NB4 (cell line): ENCODE measurements around the gene TSPYL6.
"Not testable (repeated sequence)": the region's sequence is repeated elsewhere in the genome, so short reads cannot be mapped to it uniquely, and the experiment has no call there.

ENCODE experiments used
- DNase-seq: peaks from one replicate; pipeline ENCODE4 v3.0.0; 2010; ENCODE audit warnings: low read depth
- H3K4me3 ChIP-seq: one replicate; pipeline ENCODE4 v1.5.1; 2011; ENCODE audit warnings: mild to moderate bottlenecking, low read depth, low read length, moderate library complexity
- MYC ChIP-seq: IDR thresholded peaks from 2 replicates; pipeline ENCODE4 v1.6.1; 2011; ENCODE audit warnings: low read depth, low read length
- POLR2A ChIP-seq: IDR thresholded peaks from 2 replicates; pipeline ENCODE4 v1.6.1; 2011; ENCODE audit warnings: mild to moderate bottlenecking; ENCODE audit not compliant: insufficient read length; ENCODE audit errors: extremely low read depth
- TF ChIP-seq, protein P1 (sequence below): IDR thresholded peaks from 2 replicates; pipeline ENCODE4 v1.6.1; 2011; ENCODE audit warnings: low read depth, low read length
- TF ChIP-seq, protein P2 (sequence below): IDR thresholded peaks from one replicate; pipeline ENCODE4 v1.5.1; 2012; ENCODE audit warnings: low read depth, low read length

Gene TSPYL6

DNA sequence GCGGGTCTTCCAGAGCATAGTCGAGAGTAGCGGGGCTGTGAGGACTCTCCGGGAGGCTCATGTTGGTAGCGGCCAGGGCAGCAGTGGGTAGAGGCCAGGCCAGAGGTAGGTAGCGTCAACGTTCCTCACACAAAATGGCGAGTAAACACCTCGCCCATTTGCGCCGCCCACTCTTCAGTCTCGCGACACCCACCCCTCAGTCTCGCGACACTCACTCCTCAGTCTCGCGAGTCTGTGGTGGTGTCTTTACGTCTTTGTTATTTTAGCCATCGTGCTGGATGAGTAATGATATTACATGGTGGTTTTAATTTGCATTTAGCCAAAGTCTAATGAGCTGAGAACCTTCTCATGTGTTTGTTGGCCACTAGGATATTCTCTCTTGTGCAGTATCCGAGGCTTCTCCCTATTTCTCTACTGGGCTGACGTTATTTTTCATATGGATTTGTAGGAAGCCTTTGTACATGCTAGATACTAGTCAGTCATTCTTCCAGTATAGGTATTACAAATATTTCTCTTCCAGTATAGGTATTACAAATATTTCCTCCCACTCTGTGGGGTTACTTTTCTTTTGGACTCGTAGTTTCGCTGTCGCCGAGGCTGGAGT, at the start of gene TSPYL6:
Gene TSPYL6 (minus strand): TSS at position 139 of the 604 bp plus-strand sequence. CDS start 78 bp downstream, at position 61.
- no peak for DNase-seq
- no peak within 1 kb of the TSS for H3K4me3 ChIP-seq
- TF ChIP-seq, protein P1, sequence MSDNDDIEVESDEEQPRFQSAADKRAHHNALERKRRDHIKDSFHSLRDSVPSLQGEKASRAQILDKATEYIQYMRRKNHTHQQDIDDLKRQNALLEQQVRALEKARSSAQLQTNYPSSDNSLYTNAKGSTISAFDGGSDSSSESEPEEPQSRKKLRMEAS = no peak
- TF ChIP-seq MYC = no peak
- no peak for TF ChIP-seq POLR2A
- TF ChIP-seq, protein P2, sequence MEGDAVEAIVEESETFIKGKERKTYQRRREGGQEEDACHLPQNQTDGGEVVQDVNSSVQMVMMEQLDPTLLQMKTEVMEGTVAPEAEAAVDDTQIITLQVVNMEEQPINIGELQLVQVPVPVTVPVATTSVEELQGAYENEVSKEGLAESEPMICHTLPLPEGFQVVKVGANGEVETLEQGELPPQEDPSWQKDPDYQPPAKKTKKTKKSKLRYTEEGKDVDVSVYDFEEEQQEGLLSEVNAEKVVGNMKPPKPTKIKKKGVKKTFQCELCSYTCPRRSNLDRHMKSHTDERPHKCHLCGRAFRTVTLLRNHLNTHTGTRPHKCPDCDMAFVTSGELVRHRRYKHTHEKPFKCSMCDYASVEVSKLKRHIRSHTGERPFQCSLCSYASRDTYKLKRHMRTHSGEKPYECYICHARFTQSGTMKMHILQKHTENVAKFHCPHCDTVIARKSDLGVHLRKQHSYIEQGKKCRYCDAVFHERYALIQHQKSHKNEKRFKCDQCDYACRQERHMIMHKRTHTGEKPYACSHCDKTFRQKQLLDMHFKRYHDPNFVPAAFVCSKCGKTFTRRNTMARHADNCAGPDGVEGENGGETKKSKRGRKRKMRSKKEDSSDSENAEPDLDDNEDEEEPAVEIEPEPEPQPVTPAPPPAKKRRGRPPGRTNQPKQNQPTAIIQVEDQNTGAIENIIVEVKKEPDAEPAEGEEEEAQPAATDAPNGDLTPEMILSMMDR = no peak

DNA sequence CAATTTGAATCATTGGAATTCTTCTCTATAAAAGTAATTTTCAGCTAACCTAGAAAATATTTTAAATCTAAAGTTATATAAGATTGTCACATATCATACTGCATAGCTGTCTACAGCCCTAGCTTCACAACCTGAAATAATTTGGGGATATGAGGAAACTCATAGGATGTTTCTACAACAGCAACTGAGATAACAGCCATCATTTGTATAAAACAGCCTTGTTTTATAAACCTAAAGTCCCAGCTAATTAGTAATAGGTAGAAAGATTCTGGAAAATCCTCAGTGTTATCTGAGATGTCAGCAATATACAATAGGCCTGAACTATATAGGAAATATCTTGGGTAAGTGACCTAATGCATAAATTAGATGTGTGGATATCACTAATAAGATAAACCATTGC, 47.6 kb upstream of the TSPYL6 start:
- DNase-seq = no peak
- H3K4me3 ChIP-seq = no peak overlapping the region
- TF ChIP-seq, protein P2 = no peak
- TF ChIP-seq, protein P1 = no peak
- TF ChIP-seq MYC (no peak), POLR2A (no peak)

DNA sequence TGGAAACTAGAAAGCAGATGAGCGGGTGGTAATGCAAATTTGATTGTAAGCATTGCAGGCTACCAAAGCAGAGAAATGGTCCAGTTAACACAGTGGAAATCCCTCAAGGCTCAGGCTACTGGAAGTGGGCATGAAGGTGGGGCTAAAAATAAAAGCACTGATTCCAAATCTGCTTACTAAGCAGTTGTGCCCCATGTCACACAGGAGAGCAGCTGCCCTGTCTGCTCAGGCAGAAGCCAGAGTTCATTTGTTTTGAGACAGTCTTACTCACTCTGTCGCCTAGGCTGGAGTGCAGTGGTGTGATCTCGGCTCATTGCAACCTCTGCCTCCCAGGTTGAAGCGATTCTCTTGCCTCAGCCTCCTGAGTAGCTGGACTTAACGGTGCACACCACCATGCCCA, 42.5 kb upstream of the TSPYL6 start:
- DNase-seq = no peak
- TF ChIP-seq MYC = no peak
- TF ChIP-seq, protein P2 = no peak
- no peak for TF ChIP-seq POLR2A
- TF ChIP-seq, protein P1 = no peak
- no peak overlapping the region for H3K4me3 ChIP-seq

DNA sequence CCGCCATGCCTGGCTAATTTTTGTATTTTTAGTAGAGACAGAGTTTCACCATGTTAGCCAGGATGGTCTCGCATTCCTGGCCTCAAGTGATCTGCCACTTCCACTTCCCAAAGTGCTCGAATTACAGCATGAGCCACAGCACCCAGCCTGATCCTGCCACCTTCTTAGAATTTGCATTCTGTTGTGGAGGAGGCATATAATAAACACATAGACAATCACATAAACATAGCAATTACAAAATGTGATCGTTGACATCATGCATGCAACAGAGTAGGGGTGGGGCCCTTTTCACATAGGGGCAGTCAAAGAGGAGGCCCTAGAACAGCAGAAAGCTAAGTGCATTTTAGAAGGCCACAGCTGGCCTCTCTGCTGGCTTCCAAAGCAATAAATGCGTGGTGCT, 39.9 kb upstream of the TSPYL6 start:
- TF ChIP-seq, protein P1 = no peak
- TF ChIP-seq MYC (no peak), POLR2A (no peak)
- TF ChIP-seq, protein P2 = no peak
- no peak for DNase-seq

DNA sequence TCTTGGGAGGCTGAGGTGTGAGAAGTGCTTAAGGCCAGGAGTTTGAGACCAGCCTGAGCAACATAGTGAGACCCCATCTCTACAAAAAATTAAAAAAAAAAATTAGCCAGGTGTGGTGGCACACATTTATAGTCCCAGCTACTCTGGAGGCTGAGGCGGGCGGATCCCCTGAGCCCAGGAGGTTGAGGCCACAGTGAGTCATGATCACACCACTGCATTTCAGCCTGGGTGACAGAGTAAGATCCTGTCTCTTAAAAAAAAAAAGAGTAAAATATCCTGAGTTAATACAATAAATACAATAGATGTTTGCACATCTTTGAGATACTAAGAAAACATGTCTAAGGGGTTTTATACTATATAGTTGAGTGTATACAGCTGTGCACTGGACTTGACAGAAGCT, 38.6 kb upstream of the TSPYL6 start:
- not testable (repeated sequence) for H3K4me3 ChIP-seq, DNase-seq

More for the DNA sequence above, 39.9 kb upstream of the TSPYL6 start:
- H3K4me3 ChIP-seq = no peak overlapping the region

DNA sequence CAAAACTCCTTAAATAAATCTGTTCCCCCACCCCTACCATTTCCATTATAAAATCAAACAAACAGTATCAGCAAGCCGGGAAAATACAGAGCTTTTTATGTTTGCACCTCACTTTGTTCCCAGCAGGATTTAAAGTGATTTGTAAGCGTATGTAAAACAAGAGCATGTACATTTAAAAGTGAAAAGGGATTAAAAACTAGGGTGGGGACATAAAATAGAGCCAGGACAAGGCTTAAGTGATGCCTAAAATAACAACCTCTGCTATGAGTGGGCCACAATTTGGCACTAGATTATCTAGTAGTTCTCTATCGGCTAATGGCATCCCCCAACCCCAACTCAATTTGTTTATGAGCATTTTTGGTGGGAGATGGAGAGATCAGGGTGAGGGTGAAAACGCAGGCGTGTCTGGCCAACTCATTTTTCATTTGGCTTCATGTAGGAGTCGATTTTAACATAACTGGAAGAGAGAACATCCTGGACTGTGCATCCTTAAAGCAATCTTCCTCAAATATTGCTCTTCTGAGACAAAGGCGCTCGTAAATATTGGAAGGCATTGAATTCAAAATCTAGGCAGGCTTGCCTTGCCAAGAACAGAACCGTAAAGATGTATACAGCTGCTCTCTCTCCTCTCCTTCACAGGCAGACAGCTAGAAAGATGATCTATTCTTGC, 34.5 kb upstream of the TSPYL6 start:
- DNase-seq = no peak

More for the DNA sequence above, 34.5 kb upstream of the TSPYL6 start:
- H3K4me3 ChIP-seq = no peak overlapping the region
- TF ChIP-seq POLR2A (no peak), MYC (no peak)
- TF ChIP-seq, protein P1 = no peak
- TF ChIP-seq, protein P2 = no peak
